Activated B cell treated with CpG ODN at 0.5 μM for 24 hours (primary cell): ENCODE data around the gene RICTOR. TPM values are rescaled to one million over a fixed set of nuclear protein-coding genes. Genes with fewer than 3 reads are reported as not detected.

Experiments used
- ATAC-seq: fragments of 200-7000 bp; cut with Tn5 transposase; one replicate; pipeline ENCODE4 v1.10.0; 2021; ENCODE audit warnings: low read depth, mild to moderate bottlenecking, moderate library complexity
- CTCF ChIA-PET: fragments of 350-600 bp; sonication (Branson Sonifier 250); formaldehyde crosslinking; loops from one replicate; lab custom pipeline; 2021; ENCODE audit warnings: antibody characterized with exemption; lab: Charles Lee
- POLR2A ChIA-PET: fragments of 350-600 bp; sonication (Branson Sonifier 250); formaldehyde crosslinking; loops from one replicate; lab custom pipeline; 2021; ENCODE audit warnings: antibody characterized with exemption; lab: Charles Lee
- DNase-seq: peaks from one replicate; pipeline ENCODE4 v3.0.0; 2022
- H3K27ac Mint-ChIP-seq: one replicate; pipeline ENCODE4 v1.8.0; 2020; ENCODE audit warnings: mixed read lengths
- H3K27me3 Mint-ChIP-seq: one replicate; pipeline ENCODE4 v1.8.0; 2021; ENCODE audit warnings: mixed read lengths
- H3K36me3 Mint-ChIP-seq: one replicate; pipeline ENCODE4 v1.8.0; 2021; ENCODE audit warnings: low read depth, mixed read lengths
- H3K4me1 Mint-ChIP-seq: one replicate; pipeline ENCODE4 v1.8.0; 2021; ENCODE audit warnings: mixed read lengths
- H3K4me3 Mint-ChIP-seq: one replicate; pipeline ENCODE4 v1.8.0; 2020; ENCODE audit warnings: mild to moderate bottlenecking, mixed read lengths
- H3K9me3 Mint-ChIP-seq: one replicate; pipeline ENCODE4 v1.8.0; 2020; ENCODE audit warnings: mixed read lengths
- CTCF ChIP-seq: fragments of 200-600 bp; IDR thresholded peaks from one replicate; pipeline ENCODE4 v1.8.0; 2022; ENCODE audit warnings: antibody characterized with exemption, mild to moderate bottlenecking
- intact Hi-C: fragments of 100-400 bp; cut with micrococcal nuclease; formaldehyde crosslinking; loops from one replicate; pipeline ENCODE4 v1.15.1; 2024
- total RNA-seq: library from RNA; stranded (reverse); gene quantifications from 2 replicates; pipeline ENCODE4 v1.2.3, GENCODE V29; 2022

The RICTOR gene
- total RNA-seq, 1 donor from 2014 or later, result 51.8 TPM

- H3K27ac Mint-ChIP-seq, result no peak overlapping the region
- TF ChIP-seq CTCF, result no peak
- no peaks in the 10 kb centered on the region for H3K36me3 Mint-ChIP-seq
- peaks cover 13% of the 10 kb centered on the region for H3K27me3 Mint-ChIP-seq
- DNase-seq (no peak), ATAC-seq (no peak)
- POLR2A ChIA-PET, result no interaction called here
- no peak overlapping the region for H3K4me3 Mint-ChIP-seq
- CTCF ChIA-PET, result no interaction called here
- H3K9me3 Mint-ChIP-seq, result peaks cover 13% of the 10 kb centered on the region
- H3K4me1 Mint-ChIP-seq, result no peaks in the 10 kb centered on the region
- intact Hi-C loops, result no loop called here
These were observed 162.3 kb downstream of the RICTOR start for GRCh38 chr5:38911933-38912332.

GRCh38 chr5:38906503-38906902, 167.7 kb downstream of the RICTOR start:
- no peak for ATAC-seq

GRCh38 chr5:38905516-38905915, 168.7 kb downstream of the RICTOR start:
- CTCF ChIA-PET, result no interaction called here
- Mint-ChIP-seq H3K9me3 (peaks cover 13% of the 10 kb centered on the region), H3K4me3 (no peak overlapping the region), H3K27me3 (peaks cover 11% of the 10 kb centered on the region), H3K4me1 (no peaks in the 10 kb centered on the region), H3K36me3 (no peaks in the 10 kb centered on the region), H3K27ac (no peak overlapping the region)
- TF ChIP-seq CTCF, result no peak
- intact Hi-C loops, result no loop called here
- POLR2A ChIA-PET, result no interaction called here
- DNase-seq (no peak), ATAC-seq (no peak)

More at GRCh38 chr5:38906503-38906902, 167.7 kb downstream of the RICTOR start:
- H3K9me3 Mint-ChIP-seq, result peaks cover 13% of the 10 kb centered on the region
- H3K4me1 Mint-ChIP-seq, result no peaks in the 10 kb centered on the region
- POLR2A ChIA-PET, result no interaction called here
- intact Hi-C loops, result no loop called here
- H3K4me3 Mint-ChIP-seq, result no peak overlapping the region
- CTCF ChIA-PET, result no interaction called here
- H3K36me3 Mint-ChIP-seq, result no peaks in the 10 kb centered on the region
- DNase-seq, result no peak
- TF ChIP-seq CTCF, result no peak
- peaks cover 17% of the 10 kb centered on the region for H3K27me3 Mint-ChIP-seq
- H3K27ac Mint-ChIP-seq, result no peak overlapping the region

GRCh38 chr5:38899936-38900335, 174.3 kb downstream of the RICTOR start:
- POLR2A ChIA-PET, result no interaction called here
- Mint-ChIP-seq H3K9me3 (peaks cover 10% of the 10 kb centered on the region), H3K27me3 (peaks cover 4% of the 10 kb centered on the region)

GRCh38 chr5:38896760-38897159, 177.4 kb downstream of the RICTOR start:
- ChIA-PET POLR2A (no interaction called here), CTCF (no interaction called here)
- ATAC-seq (no peak), DNase-seq (no peak)
- H3K27me3 Mint-ChIP-seq, result peaks cover 5% of the 10 kb centered on the region
- intact Hi-C loops, result no loop called here
- H3K4me3 Mint-ChIP-seq, result no peak overlapping the region
- no peak overlapping the region for H3K27ac Mint-ChIP-seq
- H3K36me3 Mint-ChIP-seq, result no peaks in the 10 kb centered on the region
- no peak for TF ChIP-seq CTCF
- H3K4me1 Mint-ChIP-seq, result no peaks in the 10 kb centered on the region
- H3K9me3 Mint-ChIP-seq, result peaks cover 23% of the 10 kb centered on the region

More at GRCh38 chr5:38899936-38900335, 174.3 kb downstream of the RICTOR start:
- Mint-ChIP-seq H3K4me3 (no peak overlapping the region), H3K27ac (no peak overlapping the region), H3K4me1 (no peaks in the 10 kb centered on the region), H3K36me3 (no peaks in the 10 kb centered on the region)
- DNase-seq (no peak), ATAC-seq (no peak)
- intact Hi-C loops, result no loop called here
- CTCF ChIA-PET, result no interaction called here
- no peak for TF ChIP-seq CTCF
